HG03196 (cell line): ENCODE results near the gene ZDHHC4.

Source experiments
- ATAC-seq: cut with Tn5 transposase; IDR thresholded peaks from one replicate; pipeline ENCODE4 v1.9.1; 2021; ENCODE audit not compliant: unreplicated experiment

ZDHHC4 gene

GRCh38 chr7:6604458-6604857, 27.2 kb downstream of the ZDHHC4 start:
- ATAC-seq, result no peak

GRCh38 chr7:6606866-6607583, 29.8 kb downstream of the ZDHHC4 start:
- no peak for ATAC-seq

GRCh38 chr7:6607651-6608051, 30.4 kb downstream of the ZDHHC4 start:
- ATAC-seq, result no peak

GRCh38 chr7:6608081-6608480, 30.8 kb downstream of the ZDHHC4 start:
- no peak for ATAC-seq

- no peak for ATAC-seq
Observed at GRCh38 chr7:6608794-6609193, 31.5 kb downstream of the ZDHHC4 start.

GRCh38 chr7:6612819-6613218, 35.6 kb downstream of the ZDHHC4 start:
- no peak for ATAC-seq

- no peak for ATAC-seq
Observed at GRCh38 chr7:6613706-6614105, 36.5 kb downstream of the ZDHHC4 start.

GRCh38 chr7:6614953-6615722, 37.9 kb downstream of the ZDHHC4 start, which contains the start of gene ZNF853:
TSS of gene ZNF853 (plus strand) at chr7:6615610. CDS start at chr7:6616175, 565 bp downstream.
- no peak for ATAC-seq

GRCh38 chr7:6615723-6616555, 38.7 kb downstream of the ZDHHC4 start:
- ATAC-seq, result no peak

- no peak for ATAC-seq
Observed at GRCh38 chr7:6616854-6617643, 39.8 kb downstream of the ZDHHC4 start.

- no peak for ATAC-seq
Observed at GRCh38 chr7:6618621-6619020, 41.4 kb downstream of the ZDHHC4 start.

GRCh38 chr7:6619961-6620360, 42.7 kb downstream of the ZDHHC4 start:
- ATAC-seq, result no peak

- no peak for ATAC-seq
Observed at GRCh38 chr7:6621195-6622133, 44.2 kb downstream of the ZDHHC4 start.

- no peak for ATAC-seq
Observed at GRCh38 chr7:6622134-6622710, 45.0 kb downstream of the ZDHHC4 start.

- no peak for ATAC-seq
Observed at GRCh38 chr7:6623589-6624245, 46.5 kb downstream of the ZDHHC4 start.

GRCh38 chr7:6624246-6624611, 47.0 kb downstream of the ZDHHC4 start:
- ATAC-seq, result no peak

- no peak for ATAC-seq
Observed at GRCh38 chr7:6628045-6628444, 50.8 kb downstream of the ZDHHC4 start.

- ATAC-seq, result no peak
Observed at GRCh38 chr7:6630007-6630849, 53.0 kb downstream of the ZDHHC4 start.
